H1 (cell line): ENCODE data around the gene TBX15. TPM values are rescaled to one million over a fixed set of nuclear protein-coding genes. Genes with fewer than 3 reads are reported as not detected.

ENCODE experiments used
- CTCF ChIA-PET: fragments of 300-600 bp; sonication (Branson Sonifier 250); formaldehyde crosslinking; loops from one replicate; lab custom pipeline; 2021; ENCODE audit not compliant: partially characterized antibody; lab: Charles Lee
- POLR2A ChIA-PET: fragments of 300-600 bp; sonication (Branson Sonifier 250); formaldehyde crosslinking; loops from one replicate; lab custom pipeline; 2021; ENCODE audit warnings: inconsistent platforms; ENCODE audit not compliant: partially characterized antibody; lab: Charles Lee
- DNase-seq, 2 experiments: peaks; one replicate each; pipeline versions ENCODE4 v3.0.0 to v3.0.0-alpha.2; 2010 to 2022; ENCODE audit warnings: low spot score in 2 of 2, low read depth in 1 of 2, mixed read lengths in 1 of 2
- FAIRE-seq: peaks from 2 replicates; lab custom pipeline; 2011; peaks lifted over from hg19 to GRCh38; lab: Jason Lieb, UNC
- H2AFZ ChIP-seq: 2 replicates; pipeline ENCODE4 v1.8.1; 2012; ENCODE audit warnings: low read length, inconsistent platforms
- H2AK5ac ChIP-seq: 2 replicates; pipeline ENCODE4 v1.6.1; 2013; ENCODE audit warnings: low read depth, low read length
- H2BK120ac ChIP-seq: replicated peaks from 2 replicates; pipeline ENCODE3; 2013; ENCODE audit warnings: low read depth, low read length, inconsistent platforms
- H2BK12ac ChIP-seq: 2 replicates; pipeline ENCODE4 v1.6.1; 2013; ENCODE audit warnings: low read depth, low read length
- H2BK15ac ChIP-seq: 2 replicates; pipeline ENCODE4 v1.6.1; 2013; ENCODE audit warnings: low read length
- H2BK20ac ChIP-seq: 2 replicates; pipeline ENCODE4 v1.6.1; 2013; ENCODE audit warnings: low read length
- H2BK5ac ChIP-seq: 2 replicates; pipeline ENCODE4 v1.6.1; 2013; ENCODE audit warnings: low read depth, low read length
- H3K14ac ChIP-seq: 2 replicates; pipeline ENCODE4 v1.6.1; 2013; ENCODE audit warnings: inconsistent platforms; ENCODE audit not compliant: insufficient read length
- H3K18ac ChIP-seq: 2 replicates; pipeline ENCODE4 v1.6.1; 2013; ENCODE audit warnings: low read length; ENCODE audit errors: extremely low read depth
- H3K23ac ChIP-seq: 2 replicates; pipeline ENCODE4 v1.6.1; 2013; ENCODE audit warnings: inconsistent platforms; ENCODE audit not compliant: insufficient read length
- H3K23me2 ChIP-seq: 2 replicates; pipeline ENCODE4 v1.6.1; 2013; ENCODE audit warnings: low read depth, low read length
- H3K27ac ChIP-seq: 2 replicates; pipeline ENCODE4 v1.6.1; 2011; ENCODE audit warnings: low read depth, low read length, inconsistent platforms
- H3K27me3 ChIP-seq, 4 experiments: replicated peaks in 1 of 4; 1 replicate in 1 of 4; 2 replicates in 3 of 4; pipeline versions ENCODE4 v1.6.1 to v1.8.1; 2011 to 2013; ENCODE audit warnings: low read length in 3 of 4, mild to moderate bottlenecking in 3 of 4, inconsistent platforms in 2 of 4, mixed read lengths in 2 of 4, moderate library complexity in 1 of 4; ENCODE audit not compliant: control insufficient read depth in 3 of 4, insufficient read depth in 3 of 4; ENCODE audit errors: extremely low read depth in 1 of 4
- H3K36me3 ChIP-seq, 4 experiments: 2 replicates each; pipeline versions ENCODE4 v1.6.1 to v1.8.1; 2011 to 2013; ENCODE audit warnings: mild to moderate bottlenecking in 4 of 4, low read length in 3 of 4, moderate library complexity in 2 of 4, control low read depth in 1 of 4, inconsistent platforms in 1 of 4; ENCODE audit not compliant: insufficient read depth in 4 of 4, control insufficient read depth in 2 of 4
- H3K4ac ChIP-seq: replicated peaks from 2 replicates; pipeline ENCODE3; 2013; ENCODE audit warnings: low read length, low read depth, mixed read lengths, inconsistent platforms; ENCODE audit not compliant: insufficient read length
- H3K4me1 ChIP-seq, 4 experiments: replicated peaks in 1 of 4; 1 replicate in 1 of 4; 2 replicates in 3 of 4; pipeline versions ENCODE4 v1.6.1 to v1.8.1; 2011 to 2013; ENCODE audit warnings: low read length in 3 of 4, inconsistent platforms in 2 of 4, mixed read lengths in 1 of 4; ENCODE audit not compliant: insufficient read depth in 4 of 4, control insufficient read depth in 3 of 4
- H3K4me2 ChIP-seq, 2 experiments: 2 replicates each; pipeline versions ENCODE4 v1.6.1 to v1.8.1; 2011 to 2013; ENCODE audit warnings: low read depth in 2 of 2, low read length in 2 of 2, control low read depth in 1 of 2, inconsistent platforms in 1 of 2, mild to moderate bottlenecking in 1 of 2; ENCODE audit not compliant: insufficient read depth in 1 of 2
- H3K4me3 ChIP-seq, 4 experiments: fragments of 200-600, 300-600 bp in 1 of 4; sonication (generic), shearing (Covaris generic), sonication (Bioruptor Twin) in 1 of 4; 2 replicates each; pipeline versions ENCODE4 v1.5.1 to v1.8.1; 2011 to 2016; ENCODE audit warnings: low read length in 4 of 4, low read depth in 3 of 4, control low read depth in 2 of 4, inconsistent platforms in 2 of 4, mild to moderate bottlenecking in 2 of 4, mixed read lengths in 1 of 4, moderate library complexity in 1 of 4; ENCODE audit not compliant: insufficient read depth in 2 of 4; ENCODE audit errors: extremely low read depth in 1 of 4
- H3K56ac ChIP-seq: replicated peaks from 2 replicates; pipeline ENCODE3; 2013; ENCODE audit warnings: low read depth, mild to moderate bottlenecking, mixed read lengths, low read length, inconsistent platforms; ENCODE audit not compliant: insufficient read length
- H3K79me1 ChIP-seq: 2 replicates; pipeline ENCODE4 v1.6.1; 2013; ENCODE audit warnings: low read depth, low read length, control low read depth
- H3K79me2 ChIP-seq, 2 experiments: 2 replicates each; pipeline versions ENCODE4 v1.6.1 to v1.8.1; 2012 to 2013; ENCODE audit warnings: low read length in 2 of 2, mild to moderate bottlenecking in 2 of 2, inconsistent platforms in 1 of 2; ENCODE audit not compliant: insufficient read depth in 2 of 2, control insufficient read depth in 1 of 2
- H3K9ac ChIP-seq, 4 experiments: replicated peaks in 1 of 4; 1 replicate in 1 of 4; 2 replicates in 3 of 4; pipeline versions ENCODE4 v1.6.1 to v1.8.1; 2011 to 2013; ENCODE audit warnings: low read depth in 3 of 4, low read length in 3 of 4, control low read depth in 2 of 4, mild to moderate bottlenecking in 2 of 4, moderate library complexity in 2 of 4, inconsistent platforms in 1 of 4; ENCODE audit errors: extremely low read depth in 1 of 4
- H3K9me3 ChIP-seq, 2 experiments: 2 replicates each; pipeline versions ENCODE4 v1.6.1 to v1.8.1; 2012 to 2013; ENCODE audit warnings: mild to moderate bottlenecking in 2 of 2, moderate library complexity in 2 of 2, control low read depth in 1 of 2, inconsistent platforms in 1 of 2, low read depth in 1 of 2, low read length in 1 of 2, mixed read lengths in 1 of 2; ENCODE audit not compliant: insufficient read depth in 2 of 2
- H4K20me1 ChIP-seq, 2 experiments: replicated peaks in 1 of 2; 2 replicates each; pipeline versions ENCODE3 to v1.8.1; 2011 to 2013; ENCODE audit warnings: inconsistent platforms in 2 of 2, low read length in 2 of 2, mild to moderate bottlenecking in 1 of 2; ENCODE audit not compliant: insufficient read depth in 2 of 2, control insufficient read depth in 1 of 2
- H4K5ac ChIP-seq: 2 replicates; pipeline ENCODE4 v1.6.1; 2013; ENCODE audit warnings: low read length, low read depth, mixed read lengths, inconsistent platforms; ENCODE audit not compliant: insufficient read length
- H4K8ac ChIP-seq: 2 replicates; pipeline ENCODE4 v1.8.0; 2013; ENCODE audit warnings: mild to moderate bottlenecking, moderate library complexity, low read length, inconsistent platforms; ENCODE audit not compliant: insufficient read depth; ENCODE audit errors: extremely low read depth
- H4K91ac ChIP-seq: replicated peaks from 2 replicates; pipeline ENCODE3; 2013; ENCODE audit warnings: low read length, mixed read lengths, inconsistent platforms; ENCODE audit not compliant: insufficient read length
- CBX5 ChIP-seq: fragments of 300-800, 300-1000 bp; sonication (generic); IDR thresholded peaks from 2 replicates; pipeline ENCODE4 v1.7.1; 2016; ENCODE audit warnings: antibody characterized with exemption, low read length, low read depth
- CTCF ChIP-seq, 3 experiments: IDR thresholded peaks; 1 replicate in 2 of 3; 2 replicates in 1 of 3; pipeline versions ENCODE4 v1.5.1 to v1.6.1; 2011; ENCODE audit warnings: low read length in 3 of 3, mild to moderate bottlenecking in 3 of 3, inconsistent platforms in 2 of 3, low read depth in 1 of 3, moderate library complexity in 1 of 3; ENCODE audit not compliant: insufficient read depth in 1 of 3; ENCODE audit errors: control extremely low read depth in 1 of 3
- MAFK ChIP-seq: IDR thresholded peaks from 2 replicates; pipeline ENCODE4 v1.6.1; 2012; ENCODE audit warnings: low read depth, mild to moderate bottlenecking, improper control_type of control experiment, low read length
- SIRT6 ChIP-seq: IDR thresholded peaks from one replicate; pipeline ENCODE4 v1.7.1; 2012; ENCODE audit warnings: low read length, inconsistent platforms
- SP1 ChIP-seq: IDR thresholded peaks from 2 replicates; pipeline ENCODE4 v1.6.1; 2011; ENCODE audit warnings: low read depth, low read length
- SRF ChIP-seq: IDR thresholded peaks from 2 replicates; pipeline ENCODE4 v1.6.1; 2011; ENCODE audit warnings: mild to moderate bottlenecking, low read depth, low read length, moderate library complexity
- TAF1 ChIP-seq: IDR thresholded peaks from 2 replicates; pipeline ENCODE4 v1.6.1; 2011; ENCODE audit warnings: mild to moderate bottlenecking, low read depth, low read length
- USF2 ChIP-seq: IDR thresholded peaks from 2 replicates; pipeline ENCODE4 v1.6.1; 2011; ENCODE audit warnings: low read length, improper control_type of control experiment
- WGBS, 2 experiments: shearing (Covaris generic) in 1 of 2; methylation state at CpG; one replicate each; pipeline versions ENCODE4 v1.1.6 to v1.1.7; 2013 to 2015; ENCODE audit warnings: low lambda C conversion rate in 2 of 2, mixed read lengths in 2 of 2, inconsistent platforms in 1 of 2, low coverage in 1 of 2, missing lambda C conversion rate in 1 of 2; ENCODE audit not compliant: insufficient replicate concordance in 2 of 2, insufficient coverage in 1 of 2, insufficient read length in 1 of 2; ENCODE audit errors: extremely low coverage in 1 of 2, missing lambda C conversion rate in 1 of 2; 5-methylcytosine and 5-hydroxymethylcytosine counted together
- polyA plus RNA-seq, 7 experiments: library from polyadenylated mRNA; depleted of rRNA in 3 of 7; stranded (reverse) in 5 of 7; unstranded in 2 of 7; fragments of >200 nt in 5 of 7; fragments of 200-250 nt in 2 of 7; gene quantifications; 1 replicate in 5 of 7; 2 replicates in 1 of 7; 4 replicates in 1 of 7; pipeline versions ENCODE4 v1.2.1 to v1.2.3, GENCODE V29; 2011 to 2013; ENCODE audit warnings: missing spikeins in 2 of 7, mixed read lengths in 2 of 7
- total RNA-seq: library from RNA; stranded (reverse); fragmentation: NEBNext Ultra II Directional; extraction: Animal tissue kit (Norgen Biotek cat#: 25700); gene quantifications from 2 replicates; pipeline ENCODE4 v1.2.1, GENCODE V29; 2021

TBX15 gene
- total and polyA plus RNA-seq, 2 of the 8 experiments (the other 6 are each of a cell fraction or from before 2014, with no cell fraction given), result 0.14 to 0.24 TPM

- H2BK5ac ChIP-seq, result no peak overlapping the region
- no peak overlapping the region for H3K14ac ChIP-seq
- no peak overlapping the region for H3K56ac ChIP-seq
- H4K20me1 ChIP-seq, result no peaks in the 10 kb centered on the region
- H3K9me3 ChIP-seq, result peaks cover 0 to 4% of the 10 kb centered on the region in 2 experiments; a peak in 1 of 4 replicates
- no peak overlapping the region for H3K23ac ChIP-seq
- no peak overlapping the region for H2BK12ac ChIP-seq
- no peak overlapping the region for H4K91ac ChIP-seq
- no peaks in the 10 kb centered on the region for H3K4me1 ChIP-seq
- H2BK15ac ChIP-seq, result no peak overlapping the region
- H4K8ac ChIP-seq, result no peak overlapping the region
- no peak overlapping the region for H2AK5ac ChIP-seq
- H3K9ac ChIP-seq, result no peak overlapping the region
- no peak overlapping the region for H4K5ac ChIP-seq
- no peak overlapping the region for H3K4me3 ChIP-seq
- no peaks in the 10 kb centered on the region; the same call in 1 of the 2 replicates for H3K79me1 ChIP-seq
- no peak overlapping the region for H3K27ac ChIP-seq
- no peak overlapping the region for H2BK20ac ChIP-seq
- no peak overlapping the region for H3K18ac ChIP-seq
- no peak for TF ChIP-seq SIRT6
- TF ChIP-seq MAFK, result no peak
- TF ChIP-seq SRF, result no peak
- no peak for TF ChIP-seq USF2
- no peak for TF ChIP-seq TAF1
- no peak for TF ChIP-seq CBX5
- TF ChIP-seq SP1, result no peak
- TF ChIP-seq CTCF (IDR thresholded peaks at IDR 0.05; ENCODE audit: control extremely low read depth in 1 of 3, insufficient read depth in 1 of 3, low read depth in 1 of 3, low read length in 3 of 3), result no peak
- TF ChIP-seq, all 59 proteins: peak for 0
- Histone ChIP-seq H2BK120ac (no peak overlapping the region), H3K36me3 (no peaks in the 10 kb centered on the region), H3K27me3 (no peaks in the 10 kb centered on the region), H3K79me2 (no peaks in the 10 kb centered on the region), H3K23me2 (no peaks in the 10 kb centered on the region; the same call in 1 of the 2 replicates), H3K4ac (no peak overlapping the region), H3K4me2 (no peak overlapping the region), H2AFZ (no peak overlapping the region)
- CTCF ChIA-PET, result no interaction called here
- FAIRE-seq, result no peak
- DNase-seq, result no peak
- POLR2A ChIA-PET, result no interaction called here
- WGBS, 2 experiments, result 92% methylated on average over 2 of the region's 2 CpGs; no CpG with 5 or more reads in 1 of the 2 experiments
These were observed 44.0 kb downstream of the TBX15 start for GRCh38 chr1:118944133-118944532.
